GM21786 (cell line): ENCODE data around the gene TSPAN18.

Experiments used
- ATAC-seq: cut with Tn5 transposase; IDR thresholded peaks from one replicate; pipeline ENCODE4 v1.9.1; 2021; ENCODE audit not compliant: unreplicated experiment

TSPAN18 gene

DNA sequence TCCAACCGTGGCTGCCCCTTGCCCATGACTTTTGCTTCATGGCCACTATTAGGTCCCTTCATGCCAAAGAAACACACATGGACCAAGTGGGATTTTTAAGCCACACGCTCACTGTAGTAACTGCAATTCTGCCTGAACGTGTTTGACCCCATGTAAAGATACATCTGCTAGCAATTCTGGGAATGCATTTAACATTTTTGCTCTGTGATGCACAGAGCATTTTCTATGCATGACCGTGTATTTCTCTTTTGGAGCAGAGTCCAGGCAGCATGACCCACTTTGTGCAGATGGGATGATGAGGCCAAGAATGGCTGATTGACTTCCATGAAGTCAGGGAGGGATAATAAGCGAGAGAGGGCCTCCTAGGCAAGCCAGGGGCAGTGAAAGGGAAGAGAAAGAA, 115.5 kb downstream of the TSPAN18 start:
- ATAC-seq, result no peak

DNA sequence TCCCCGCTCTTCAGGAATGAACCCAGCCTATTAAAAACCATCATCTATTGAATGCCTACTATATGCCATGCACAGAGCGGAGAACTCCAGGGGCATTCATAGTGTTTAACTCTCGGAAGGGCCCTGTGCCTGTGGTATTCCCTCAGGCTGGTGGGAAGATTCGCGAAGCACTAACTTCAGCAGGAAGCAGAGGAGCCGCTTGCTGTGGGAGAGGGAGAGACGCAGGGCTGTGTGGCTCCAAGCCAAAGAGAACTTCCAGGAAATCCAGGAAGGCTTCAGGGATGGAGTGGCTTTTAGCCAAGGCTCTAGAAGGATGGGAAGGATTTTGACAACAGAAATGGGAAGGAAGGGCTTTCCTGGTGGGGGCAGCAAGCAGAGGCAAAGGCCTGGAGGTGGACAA, 120.1 kb downstream of the TSPAN18 start:
- no peak for ATAC-seq

DNA sequence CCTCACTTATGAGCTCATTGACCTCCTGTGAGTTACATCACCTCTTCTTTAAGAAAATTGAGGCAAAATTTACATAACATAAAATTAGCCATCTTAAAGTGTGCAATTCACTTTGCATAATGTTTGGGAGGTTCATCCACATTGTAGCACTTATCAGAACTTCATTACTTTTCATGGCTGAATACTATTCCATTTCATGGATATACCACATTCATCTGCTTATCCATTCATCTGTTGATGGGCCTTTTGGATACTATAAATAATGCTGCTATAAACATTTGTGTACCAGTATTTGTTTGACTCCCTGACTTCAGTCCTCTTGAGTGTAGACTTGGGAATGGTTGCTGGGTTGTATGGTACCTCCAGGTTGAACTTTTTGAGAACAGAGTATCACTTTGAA, 120.6 kb downstream of the TSPAN18 start:
- no peak for ATAC-seq

DNA sequence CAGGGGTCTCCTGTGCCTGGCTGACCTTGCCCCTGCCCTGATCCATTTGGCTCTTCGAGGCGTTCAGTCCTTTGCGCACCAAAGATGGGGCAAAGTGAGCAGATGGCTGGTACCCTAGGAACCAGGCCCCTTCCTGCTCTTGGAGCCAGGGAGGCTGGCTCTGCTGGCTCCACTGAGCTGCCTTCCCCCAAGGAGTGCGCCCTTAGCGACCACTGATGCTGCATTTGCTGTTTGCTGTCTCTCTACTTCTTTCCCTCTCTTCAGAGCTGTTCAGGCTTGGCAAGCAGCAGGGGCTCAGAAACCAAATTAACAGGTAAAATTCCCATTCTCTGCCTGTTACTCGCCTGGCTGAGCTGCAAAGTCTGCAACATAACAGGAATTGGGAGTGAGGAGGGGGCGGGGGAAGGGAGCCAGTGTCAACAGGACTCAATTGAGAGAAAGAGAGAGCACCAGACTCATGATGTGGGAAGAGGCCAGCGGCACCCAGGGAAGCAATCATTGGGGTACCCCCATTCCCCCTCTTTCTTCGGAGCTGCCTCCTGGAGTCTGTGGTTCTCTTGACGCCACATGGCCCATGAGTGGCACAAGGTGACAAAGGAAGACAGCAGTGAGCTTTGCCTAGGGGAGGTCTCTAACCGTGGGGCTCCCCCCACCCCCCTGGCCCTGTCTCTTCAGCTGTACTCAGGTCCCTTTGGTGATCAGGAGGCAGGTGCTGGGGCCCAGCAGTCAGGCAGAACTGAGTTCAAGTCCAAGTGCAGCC, 121.6 kb downstream of the TSPAN18 start:
- ATAC-seq, result no peak

DNA sequence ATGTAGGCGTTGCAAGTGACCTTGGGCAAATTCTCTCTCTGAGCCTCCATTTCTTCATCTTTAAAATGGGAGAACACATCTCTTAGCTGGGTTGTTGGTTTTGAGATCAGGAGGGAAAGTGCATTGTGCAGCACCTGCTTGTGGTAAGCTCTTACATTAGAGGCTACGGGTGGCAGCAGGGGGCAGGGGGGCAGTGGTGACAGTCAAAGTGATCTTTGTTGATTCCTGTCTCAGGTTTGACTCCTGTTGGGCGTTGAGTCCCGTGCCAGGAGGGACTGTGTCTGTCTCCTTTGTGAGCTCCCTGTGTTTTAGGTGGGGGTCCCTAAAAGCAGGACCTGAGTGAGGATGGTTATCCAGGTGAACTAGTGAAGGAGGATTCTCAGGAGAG, 122.2 kb downstream of the TSPAN18 start:
- ATAC-seq, result no peak

DNA sequence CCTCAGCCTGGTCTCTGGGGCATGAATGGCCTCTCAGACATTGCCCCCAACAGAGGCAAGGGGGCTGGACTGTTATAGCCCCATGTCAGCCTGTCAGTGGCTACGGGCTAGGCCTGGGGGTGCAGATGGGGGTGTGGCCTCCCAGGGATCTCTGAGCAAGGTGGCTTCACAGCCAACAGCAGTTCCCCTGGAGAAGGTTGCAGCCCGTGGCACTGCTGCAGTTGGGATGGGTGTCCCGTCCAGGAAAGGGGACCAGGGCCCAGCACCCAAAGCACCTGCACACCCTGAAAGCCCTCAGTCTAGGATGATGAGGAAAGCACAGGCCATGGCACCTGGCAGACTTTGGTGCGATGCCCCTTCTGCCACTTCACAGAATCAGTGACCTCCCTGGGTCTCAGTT, 122.7 kb downstream of the TSPAN18 start:
- ATAC-seq, result no peak

DNA sequence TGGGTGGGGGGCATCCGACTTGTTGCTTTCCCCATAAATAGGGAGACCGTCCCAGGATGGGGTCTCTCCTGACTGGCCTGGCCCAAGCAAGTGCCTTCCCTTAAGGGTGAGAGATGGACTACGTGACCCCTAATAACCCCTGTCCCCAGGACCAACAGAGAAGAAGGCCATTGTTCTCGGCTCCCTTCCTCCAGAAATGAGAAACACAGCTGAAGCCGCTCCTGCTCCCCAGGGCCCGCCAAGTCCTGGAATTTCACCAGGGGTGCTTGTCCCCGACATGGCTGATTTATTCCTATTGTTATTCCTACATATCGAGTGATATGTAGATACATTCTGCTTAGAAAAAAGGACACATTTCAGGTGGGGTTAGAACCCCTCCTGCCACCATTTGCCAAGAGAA, 123.2 kb downstream of the TSPAN18 start:
- no peak for ATAC-seq

DNA sequence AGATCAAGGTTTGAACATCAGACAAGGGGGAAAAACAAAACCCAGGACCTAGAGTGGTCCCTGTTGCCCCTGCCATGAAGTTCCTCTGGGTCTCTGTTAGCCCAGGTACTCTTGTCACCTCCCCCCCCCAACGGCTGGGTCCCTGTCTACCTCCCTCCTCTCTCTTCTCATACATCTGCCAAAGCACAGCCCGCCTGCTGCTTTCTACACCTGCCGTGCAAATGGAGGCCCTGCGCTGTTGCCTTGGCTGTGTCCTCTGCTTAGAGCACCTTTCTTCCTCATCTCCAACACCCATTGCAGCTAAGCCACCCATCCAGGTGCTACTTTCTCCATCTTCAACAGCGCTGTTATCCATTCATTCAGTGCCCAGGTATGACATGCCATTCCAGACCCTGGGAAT, 124.7 kb downstream of the TSPAN18 start:
- no peak for ATAC-seq

DNA sequence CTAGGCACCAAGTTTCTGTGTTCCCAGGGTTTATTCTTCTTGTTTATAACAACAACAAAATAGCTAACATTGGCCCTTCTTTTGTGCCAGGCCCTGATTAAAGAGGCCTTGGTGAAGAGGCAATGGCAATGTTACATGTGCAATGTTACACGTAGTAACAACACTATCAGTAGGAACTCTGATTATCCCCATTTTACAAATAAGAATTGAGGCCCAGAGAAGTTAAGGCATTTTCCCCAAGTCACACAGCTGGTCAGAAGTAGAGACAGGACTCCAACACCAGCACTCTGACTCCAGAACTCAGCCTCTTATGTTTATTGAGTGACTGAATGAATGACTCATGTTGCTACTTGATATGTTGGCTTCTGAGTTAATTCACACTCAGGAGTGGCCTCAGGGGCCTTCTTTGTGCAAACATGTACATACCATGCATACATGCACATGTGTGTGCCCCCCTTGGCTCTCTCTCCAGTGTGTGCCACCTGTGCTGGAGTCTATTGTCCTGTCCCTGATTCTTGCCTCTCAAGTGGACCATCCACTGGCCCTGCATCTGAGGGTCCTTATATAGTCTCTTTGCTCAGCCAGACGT, 125.5 kb downstream of the TSPAN18 start:
- no peak for ATAC-seq

DNA sequence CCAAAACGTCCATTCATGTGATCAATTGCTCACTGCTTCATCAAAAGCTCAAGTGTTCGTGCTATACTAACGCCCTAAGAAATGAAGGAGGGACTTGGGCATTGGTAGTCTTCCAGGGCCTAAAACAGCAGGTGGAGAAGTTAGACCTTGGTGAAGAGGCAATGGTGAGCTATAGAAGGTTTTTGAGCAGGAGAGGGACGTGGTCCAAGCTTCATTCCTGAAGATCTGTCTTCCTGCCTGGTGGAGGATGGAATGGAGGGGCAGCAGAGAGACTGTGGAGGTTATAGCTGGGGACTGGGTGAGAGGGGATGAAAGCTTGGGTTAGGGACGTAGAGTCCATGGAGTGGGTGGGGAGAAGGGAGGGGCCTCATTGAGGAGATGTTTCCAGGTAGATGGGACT, 126.2 kb downstream of the TSPAN18 start:
- ATAC-seq, result no peak

DNA sequence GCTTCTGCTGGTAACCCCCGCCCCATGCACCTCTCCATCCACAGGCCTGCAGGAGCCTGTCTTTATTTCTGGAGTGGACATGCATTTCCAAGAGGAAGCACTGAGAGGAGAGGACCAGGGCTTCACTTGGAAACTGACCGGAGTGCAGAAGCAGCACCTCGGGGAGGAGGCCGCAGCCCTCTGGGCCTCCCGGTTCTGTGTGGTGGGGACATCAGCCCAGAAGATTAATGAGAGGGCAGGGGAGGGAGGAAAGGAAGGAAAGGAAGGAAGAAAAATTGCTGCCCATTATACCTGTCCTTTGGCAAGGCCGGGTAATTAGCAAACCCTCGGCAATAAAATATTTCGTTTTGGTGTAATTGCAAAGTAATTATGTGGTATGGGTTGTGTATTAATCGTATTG, 126.9 kb downstream of the TSPAN18 start:
- no peak for ATAC-seq

DNA sequence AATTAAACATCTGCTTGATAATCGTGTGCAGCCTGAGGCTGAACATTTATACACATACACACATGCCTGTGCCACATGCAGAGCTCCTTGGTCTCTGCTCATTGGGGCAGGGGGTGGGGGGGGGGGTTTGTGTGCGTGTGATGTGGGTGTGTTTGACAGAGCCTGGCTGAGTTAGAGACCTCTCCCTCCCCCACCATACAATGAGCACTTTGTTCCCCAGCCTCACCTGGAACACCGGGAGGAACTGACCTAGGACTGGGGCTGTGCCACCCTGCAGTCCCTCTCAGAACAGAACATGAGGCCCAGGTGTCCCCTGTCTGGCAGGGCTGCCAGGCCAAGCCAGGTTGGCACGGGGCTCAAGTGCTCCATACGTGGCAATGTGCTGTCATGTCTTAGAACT, 127.3 kb downstream of the TSPAN18 start:
- no peak for ATAC-seq

DNA sequence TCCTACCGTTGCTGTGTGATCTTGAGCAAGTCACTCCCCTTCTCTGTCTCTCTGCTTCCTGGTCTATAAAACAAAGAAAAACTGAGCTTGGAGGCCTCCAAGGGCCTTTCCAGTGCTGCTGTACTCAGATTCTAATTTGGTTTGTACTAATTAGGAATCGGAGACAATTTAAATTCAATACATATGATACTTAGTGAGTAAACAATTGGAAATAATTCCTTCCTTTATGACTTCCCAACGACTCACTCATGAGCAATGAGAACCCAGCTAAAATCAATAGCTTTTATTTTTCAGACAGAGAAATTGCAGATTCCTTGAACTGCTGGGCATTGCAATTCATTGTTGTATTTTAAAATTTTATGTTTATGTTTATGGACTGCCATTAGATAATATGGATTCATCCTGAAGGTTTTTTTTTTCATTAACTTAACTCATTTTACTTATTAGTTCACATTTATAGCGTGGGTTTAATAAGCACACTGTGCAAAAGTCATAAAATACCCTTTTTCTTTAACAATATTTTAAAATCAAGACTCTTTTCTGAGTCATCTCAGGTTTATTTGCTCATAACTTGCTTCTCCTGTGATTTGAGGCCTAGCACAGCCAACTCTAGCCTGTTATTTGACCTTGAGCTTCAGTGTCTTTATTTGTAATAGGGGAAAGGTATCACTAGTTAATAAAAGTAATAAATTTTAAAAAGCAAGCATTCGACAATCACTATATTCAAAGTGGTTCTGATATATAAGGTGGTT, 128.2 kb downstream of the TSPAN18 start:
- ATAC-seq, result no peak

DNA sequence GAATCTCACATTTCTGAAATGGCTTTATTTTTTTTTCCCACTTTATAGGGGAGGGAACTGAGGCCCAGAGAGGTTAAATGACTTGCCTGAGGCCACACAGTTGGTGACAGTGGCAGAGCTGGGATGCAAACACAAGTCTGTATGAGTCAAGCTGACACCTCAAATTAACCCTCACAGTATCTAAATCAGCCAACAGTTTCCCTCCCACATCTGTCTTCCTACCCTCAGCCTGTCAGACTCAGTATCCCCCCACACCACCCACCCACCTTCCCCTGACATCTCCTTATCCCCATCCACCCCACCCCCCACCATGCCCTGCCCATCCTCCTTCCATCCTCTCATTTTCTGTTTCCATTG, 128.7 kb downstream of the TSPAN18 start:
- ATAC-seq, result no peak

DNA sequence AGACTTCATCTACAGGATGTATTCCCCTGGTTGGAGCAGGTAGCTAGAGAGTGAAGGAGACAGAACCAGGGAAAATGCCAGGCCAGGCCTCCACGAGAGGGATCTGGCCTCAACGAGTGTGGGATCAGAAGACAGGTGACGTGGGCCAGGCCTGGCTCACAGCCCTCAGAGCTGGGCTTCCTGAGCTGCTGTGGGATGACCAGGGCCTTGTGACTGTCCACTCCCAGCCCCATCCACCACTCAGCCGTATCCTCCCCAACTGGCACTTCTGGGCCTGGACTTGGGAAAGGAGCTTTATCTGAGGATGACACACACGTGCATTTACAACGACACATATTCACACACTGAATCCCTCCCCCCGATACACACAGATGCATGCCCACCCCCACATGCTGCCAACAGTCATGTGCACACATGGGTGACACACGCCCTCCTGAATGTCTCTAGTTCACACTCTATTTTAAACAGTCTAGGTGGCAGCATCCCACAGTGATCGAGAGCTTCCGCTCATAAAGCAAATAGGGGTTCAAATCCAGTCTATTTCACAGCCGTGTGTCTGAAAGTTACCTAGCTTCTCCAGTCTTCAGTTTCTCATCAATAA, 130.8 kb downstream of the TSPAN18 start:
- no peak for ATAC-seq

DNA sequence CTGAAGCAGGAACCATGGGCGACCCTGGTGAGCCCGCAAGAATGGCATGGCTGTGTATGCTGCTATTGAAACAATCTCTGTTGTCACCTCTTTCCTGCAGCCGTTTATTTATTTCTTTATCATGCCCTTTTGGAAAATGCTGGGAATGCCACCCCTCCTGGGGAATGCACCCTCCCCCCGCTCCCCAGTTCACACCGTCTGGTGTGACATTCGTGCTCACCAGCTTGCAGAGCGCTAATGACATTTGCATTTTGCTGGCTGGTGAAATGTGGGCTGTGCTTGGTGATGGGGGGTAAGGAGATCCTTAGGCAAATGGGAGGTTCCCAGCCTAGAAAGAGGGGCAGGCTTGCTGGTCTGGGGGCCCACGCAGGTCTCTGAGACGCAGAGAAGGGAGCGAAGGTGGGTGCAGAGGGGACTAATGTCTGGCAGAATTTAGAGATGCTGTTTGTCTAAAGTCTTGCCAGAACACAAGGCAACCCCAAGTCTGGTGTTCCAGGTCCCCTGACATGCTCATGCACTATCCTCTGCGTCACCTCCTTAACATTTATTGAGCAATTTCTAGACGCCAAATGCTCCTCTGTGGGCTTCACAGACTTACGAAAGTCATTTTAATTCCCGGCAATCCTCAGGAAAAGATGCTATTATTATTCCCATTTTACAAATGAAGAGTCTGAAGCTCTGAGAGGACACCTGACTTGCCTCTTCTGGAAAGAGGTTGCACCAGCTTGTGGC, 132.2 kb downstream of the TSPAN18 start:
- no peak for ATAC-seq

DNA sequence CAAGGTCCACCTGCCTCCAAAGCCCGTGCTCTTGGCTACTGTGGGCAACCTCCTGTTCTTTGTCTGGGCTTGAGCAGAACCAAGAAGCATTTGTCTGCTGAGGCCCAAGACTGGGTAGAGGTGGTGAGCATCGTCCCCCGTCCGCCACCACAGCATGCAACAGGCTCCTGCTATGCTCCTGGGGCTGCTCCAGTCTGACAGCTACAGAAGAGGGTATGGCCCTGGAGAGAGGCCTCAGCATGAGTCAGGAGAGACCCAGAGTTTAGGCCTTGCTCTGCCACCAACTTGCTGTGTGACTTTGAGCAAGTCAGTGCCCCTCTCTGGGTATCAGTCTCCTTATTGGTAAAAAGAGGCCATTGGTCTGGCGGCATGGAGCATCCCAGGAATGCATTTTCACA, 132.8 kb downstream of the TSPAN18 start:
- ATAC-seq, result no peak

DNA sequence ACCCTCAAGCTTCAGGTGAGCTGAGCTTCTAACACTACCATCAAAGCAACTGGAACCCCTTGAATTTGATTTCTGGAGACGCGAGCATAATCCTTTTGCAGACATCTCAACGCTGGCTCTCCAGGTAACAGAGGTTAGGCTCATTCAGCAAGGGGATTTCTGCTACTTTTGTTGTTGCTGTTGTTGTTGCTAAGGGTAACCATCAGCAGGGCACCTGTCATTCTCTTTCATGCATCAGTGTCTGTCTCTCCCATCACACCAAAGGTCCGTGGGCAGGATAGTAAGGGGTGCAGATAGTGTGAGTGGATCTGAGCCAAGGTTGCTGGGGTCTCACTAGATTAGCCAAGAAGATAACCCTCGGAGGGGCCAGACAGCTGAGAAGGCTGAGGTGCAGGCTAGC, 133.6 kb downstream of the TSPAN18 start:
- ATAC-seq, result no peak

DNA sequence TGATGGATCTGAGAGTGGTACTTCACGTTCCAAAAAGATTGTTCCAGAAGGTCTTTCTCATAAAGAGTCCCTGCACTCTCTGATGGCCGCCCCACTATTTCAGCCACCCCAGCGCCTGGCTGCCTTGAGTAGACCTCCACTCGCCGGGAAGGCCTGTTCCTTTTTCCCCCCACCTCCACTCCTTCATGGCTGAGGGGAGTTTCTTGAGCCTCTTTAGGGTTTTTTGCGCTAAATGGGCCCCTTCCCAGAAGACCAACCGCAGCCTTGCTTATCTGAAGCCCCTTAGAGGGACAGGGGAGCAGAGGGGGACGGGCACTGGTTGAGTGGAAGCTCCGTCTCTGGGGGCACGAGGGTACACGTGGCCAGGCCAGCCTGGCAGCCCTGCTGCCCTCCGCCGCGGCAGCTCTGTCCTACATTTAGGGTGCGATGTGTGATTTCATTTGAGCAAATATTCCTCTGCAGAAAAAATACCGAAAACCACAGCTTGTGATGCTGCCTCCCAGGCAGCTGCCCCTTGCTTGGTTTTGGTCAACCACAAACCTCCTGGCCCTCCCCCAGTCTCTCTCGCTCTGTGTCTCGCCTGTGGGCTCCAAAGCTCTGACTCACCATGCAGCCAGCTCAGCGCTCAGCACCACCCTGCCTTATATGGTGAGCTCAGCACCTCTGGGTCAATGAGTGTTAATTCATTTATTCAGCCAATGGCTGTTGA, 135.2 kb downstream of the TSPAN18 start:
- ATAC-seq, result peak; percentile 100

DNA sequence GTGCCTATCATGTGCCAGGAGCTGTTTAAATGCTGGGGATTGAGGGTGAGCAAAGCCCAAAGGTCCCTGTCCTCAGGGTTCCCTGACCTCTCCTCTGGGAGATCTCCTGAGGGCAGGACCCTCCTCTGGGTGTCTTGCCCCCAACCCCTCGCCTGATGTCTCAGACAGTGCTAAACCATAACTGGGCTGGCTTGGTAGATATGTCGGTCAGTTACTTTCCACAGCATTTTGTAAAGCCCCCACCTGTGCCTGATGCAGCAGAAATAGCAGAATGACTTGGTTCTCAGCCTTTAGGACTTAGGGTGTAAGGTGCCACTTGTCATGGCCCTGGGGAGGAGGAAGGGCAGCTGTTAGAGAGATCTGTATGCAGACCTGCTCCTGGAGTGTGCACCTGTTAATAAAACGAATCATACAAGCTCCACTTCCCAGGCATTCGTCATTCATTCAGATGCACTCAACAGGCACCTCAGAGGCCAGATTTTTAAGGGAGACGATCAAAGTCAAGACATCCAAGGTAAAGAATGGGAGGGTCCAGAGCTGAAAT, 135.9 kb downstream of the TSPAN18 start:
- ATAC-seq, result no peak
